HG02571 (cell line): ENCODE measurements around the gene SUSD3.

Experiments
- ATAC-seq: cut with Tn5 transposase; IDR thresholded peaks from one replicate; pipeline ENCODE4 v1.9.1; 2021; ENCODE audit warnings: mild to moderate bottlenecking, moderate library complexity; ENCODE audit not compliant: unreplicated experiment

SUSD3 gene

DNA sequence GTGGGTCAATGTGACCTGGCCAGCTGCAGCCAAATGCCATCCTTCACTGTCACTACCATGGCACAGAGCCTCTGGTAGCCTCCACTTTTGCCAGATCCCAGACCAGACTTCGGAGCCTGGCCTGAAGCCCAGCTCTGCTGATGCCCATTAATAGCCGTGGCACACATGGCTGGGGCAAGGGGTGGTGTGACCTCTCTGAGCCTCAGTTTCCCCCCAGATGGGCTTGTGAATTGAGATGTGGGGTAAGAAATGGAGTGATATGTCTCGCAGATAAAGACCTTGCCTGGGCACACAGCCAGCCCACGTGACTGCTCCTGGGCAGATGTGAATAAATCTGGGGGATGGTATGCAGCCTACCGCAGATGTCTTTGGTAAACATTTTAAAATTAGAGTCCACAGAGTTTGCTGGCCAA lies 13.9 kb downstream of the SUSD3 start:
- ATAC-seq: no peak

DNA sequence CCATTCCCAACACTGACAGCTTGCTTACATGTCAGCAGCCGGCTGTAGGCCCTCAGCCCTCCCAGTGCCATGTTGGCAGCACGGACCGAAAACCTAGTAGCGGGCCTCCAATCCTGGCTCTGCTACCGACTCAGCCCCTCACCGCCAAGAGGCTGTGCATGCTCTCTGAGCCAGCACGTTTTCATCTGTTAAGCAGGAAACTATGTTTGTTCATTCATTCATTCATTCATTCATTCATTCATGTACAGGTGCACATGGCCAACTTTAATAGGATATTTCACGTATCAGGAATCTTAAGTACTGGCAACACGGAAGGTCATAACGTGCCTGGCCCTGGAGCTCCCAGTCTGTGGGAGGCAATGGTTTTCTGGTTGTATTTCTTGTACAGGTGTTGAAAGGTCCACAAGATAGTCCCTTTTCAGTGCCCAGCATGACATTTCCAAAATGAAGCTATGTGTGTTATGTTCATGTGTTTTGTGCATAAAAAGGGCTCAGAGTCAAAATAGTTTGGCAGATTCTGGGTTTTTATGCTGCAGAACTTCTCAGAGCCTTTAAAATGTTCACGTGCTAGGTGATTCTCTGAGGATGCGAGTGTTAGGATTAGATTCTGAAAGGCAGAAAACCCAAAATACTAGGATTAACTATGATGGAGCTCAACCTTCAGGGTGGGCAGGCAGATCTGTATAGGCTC lies 17.7 kb downstream of the SUSD3 start:
- ATAC-seq: no peak

DNA sequence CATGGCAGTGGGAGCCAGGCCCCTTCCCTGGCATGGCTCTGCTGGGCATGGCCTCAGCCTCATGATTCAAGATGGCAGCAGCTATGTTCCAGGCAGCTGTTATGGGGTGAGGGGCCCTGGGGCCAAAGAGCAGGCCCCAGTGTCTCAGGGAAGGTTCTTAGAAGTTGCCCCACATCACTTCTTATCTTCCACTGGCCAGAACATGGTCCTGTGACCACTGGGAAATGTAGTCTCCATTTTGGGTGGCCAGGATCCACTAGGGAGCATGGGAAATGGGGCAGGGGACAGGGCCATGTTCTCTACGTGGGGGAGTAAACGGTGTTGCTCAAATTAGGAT lies 18.3 kb downstream of the SUSD3 start:
- no peak for ATAC-seq

DNA sequence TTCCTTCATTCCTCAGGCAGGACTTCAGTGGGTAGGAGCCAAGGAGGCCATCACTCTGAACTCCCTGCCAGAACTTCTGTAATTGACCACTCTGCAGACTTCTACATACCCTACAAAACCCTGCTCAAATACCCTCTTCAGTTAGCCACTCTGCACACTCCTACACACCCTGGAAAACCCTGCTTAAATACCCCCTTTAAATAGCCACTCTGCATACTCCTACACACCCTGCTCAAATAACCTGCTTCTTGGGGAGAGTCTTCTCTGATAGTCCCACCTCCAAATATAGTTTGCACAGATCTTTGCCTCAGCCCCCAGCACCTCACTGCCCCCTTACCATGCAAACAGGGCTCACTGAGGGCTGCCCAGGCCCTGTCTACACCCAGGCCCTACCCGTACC lies 18.9 kb downstream of the SUSD3 start:
- ATAC-seq: no peak

DNA sequence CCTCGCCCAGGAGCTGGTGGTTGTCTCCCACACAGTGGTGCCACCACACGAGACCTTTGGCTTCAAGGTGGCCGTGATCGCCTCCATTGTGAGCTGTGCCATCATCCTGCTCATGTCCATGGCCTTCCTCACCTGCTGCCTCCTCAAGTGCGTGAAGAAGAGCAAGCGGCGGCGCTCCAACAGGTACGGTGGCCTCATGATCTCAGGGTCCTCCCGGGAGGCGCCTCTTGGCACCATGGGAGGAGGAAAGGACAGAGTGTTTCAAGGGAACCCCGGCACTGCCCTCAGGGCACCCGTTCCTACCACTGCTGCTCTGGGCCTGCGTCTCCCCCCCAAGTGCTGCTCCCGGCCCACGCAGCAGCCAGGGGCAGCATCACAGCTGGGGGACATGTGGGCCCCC lies 19.3 kb downstream of the SUSD3 start:
- ATAC-seq: no peak

DNA sequence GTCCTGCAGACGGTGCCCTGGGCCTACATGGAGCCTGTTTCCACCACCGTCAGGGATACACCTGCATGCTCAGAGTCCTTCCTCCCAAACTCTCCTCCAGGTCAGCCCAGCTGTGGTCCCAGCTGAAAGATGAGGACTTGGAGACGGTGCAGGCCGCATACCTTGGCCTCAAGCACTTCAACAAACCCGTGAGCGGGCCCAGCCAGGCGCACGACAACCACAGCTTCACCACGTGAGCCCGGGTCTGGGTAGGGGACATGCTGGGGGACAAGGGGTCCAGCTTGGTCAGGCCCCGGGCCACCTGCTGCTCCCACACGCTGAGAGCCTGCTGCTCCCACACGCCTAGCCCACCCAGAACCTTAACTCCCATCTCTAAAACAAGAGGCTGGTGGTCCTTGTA lies 20.9 kb downstream of the SUSD3 start:
- ATAC-seq: no peak

DNA sequence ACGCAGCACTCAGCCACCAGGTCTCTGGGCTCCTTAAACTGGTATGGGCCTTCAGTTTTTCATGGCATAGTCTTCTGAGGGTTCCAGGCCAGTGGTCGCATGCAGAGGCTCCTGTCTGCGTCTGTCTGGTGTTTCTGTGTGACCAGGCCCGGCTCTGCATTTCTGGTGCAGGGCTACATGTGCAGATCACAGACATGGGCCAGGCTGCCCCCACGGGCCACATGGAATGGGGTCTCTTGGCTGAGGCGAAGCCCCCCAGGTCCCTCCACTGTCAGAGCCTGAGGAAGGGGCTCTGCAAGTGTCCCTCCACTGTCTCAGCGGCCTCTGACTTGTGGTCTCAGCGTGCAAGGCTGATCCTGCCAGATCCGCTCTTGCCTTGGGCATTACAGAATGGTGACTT lies 21.9 kb downstream of the SUSD3 start:
- ATAC-seq: no peak

DNA sequence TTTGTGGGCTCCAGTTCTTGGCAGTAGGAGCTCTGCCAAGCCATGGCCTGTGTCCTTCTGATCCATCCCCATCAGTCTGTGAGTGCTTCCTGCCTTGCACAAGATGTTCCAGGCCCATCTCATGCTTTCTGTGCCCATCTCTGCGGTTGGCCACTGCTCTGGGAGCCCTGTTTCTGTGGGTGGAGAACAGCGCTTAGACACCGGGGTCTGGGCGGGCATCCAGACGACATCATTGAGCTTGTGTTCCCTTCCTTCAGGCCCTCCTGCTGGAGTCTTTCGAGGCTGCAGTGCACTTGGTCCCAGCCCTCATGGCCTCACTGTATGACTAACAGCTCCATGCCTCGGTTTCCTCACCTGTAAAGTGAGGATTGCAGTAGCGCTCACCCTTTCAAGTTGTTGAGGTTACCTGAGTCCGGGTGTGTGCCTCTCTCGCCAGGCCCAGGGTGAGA lies 22.6 kb downstream of the SUSD3 start:
- no peak for ATAC-seq

DNA sequence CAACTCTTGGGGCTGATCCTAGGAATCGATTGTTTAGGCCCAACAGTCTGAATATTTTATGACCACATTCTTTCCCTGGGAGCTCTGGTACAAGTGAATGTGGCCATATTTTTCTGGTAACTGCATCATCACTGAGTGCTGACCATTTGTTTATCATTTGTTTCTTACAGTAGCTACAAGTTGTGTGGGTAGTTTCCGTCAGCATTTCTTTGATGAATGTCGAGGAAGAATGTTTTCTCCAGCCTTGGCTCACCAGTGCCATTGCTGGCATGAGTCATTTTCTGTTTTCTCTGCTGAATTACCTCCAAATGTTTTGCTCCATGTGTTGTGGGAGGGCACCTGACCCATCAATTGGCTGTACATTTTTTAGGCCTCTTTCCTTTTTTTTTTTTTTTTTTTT lies 23.4 kb downstream of the SUSD3 start:
- ATAC-seq: no peak

DNA sequence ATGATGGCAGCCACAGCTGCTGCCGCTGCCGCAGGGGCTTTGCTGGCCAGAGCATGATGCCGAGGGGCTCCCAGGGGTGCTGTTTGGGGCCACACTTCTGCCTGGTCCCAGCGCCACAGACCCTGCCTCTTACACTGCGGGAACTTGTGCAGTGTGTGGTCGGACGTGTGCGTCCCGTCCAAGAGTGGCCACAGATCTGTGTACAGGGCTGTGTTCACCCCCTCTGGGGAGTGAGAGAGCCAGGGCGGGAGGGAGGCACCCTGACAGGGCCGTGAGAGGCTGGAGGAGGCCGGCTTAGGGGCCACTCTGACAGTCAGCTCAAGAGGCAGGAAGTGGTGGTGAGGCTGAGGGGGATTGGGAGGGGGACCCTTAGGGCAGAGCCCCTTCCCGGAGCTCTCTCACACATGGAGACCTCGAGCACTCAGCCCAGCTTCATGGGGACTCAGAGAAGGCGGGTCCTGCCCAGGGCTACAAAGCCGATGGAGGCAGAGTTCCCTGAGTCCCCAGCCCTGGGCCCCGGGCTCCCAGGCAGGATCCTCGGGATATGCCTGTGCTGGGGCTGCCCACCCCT lies 24.4 kb downstream of the SUSD3 start:
- ATAC-seq: no peak

DNA sequence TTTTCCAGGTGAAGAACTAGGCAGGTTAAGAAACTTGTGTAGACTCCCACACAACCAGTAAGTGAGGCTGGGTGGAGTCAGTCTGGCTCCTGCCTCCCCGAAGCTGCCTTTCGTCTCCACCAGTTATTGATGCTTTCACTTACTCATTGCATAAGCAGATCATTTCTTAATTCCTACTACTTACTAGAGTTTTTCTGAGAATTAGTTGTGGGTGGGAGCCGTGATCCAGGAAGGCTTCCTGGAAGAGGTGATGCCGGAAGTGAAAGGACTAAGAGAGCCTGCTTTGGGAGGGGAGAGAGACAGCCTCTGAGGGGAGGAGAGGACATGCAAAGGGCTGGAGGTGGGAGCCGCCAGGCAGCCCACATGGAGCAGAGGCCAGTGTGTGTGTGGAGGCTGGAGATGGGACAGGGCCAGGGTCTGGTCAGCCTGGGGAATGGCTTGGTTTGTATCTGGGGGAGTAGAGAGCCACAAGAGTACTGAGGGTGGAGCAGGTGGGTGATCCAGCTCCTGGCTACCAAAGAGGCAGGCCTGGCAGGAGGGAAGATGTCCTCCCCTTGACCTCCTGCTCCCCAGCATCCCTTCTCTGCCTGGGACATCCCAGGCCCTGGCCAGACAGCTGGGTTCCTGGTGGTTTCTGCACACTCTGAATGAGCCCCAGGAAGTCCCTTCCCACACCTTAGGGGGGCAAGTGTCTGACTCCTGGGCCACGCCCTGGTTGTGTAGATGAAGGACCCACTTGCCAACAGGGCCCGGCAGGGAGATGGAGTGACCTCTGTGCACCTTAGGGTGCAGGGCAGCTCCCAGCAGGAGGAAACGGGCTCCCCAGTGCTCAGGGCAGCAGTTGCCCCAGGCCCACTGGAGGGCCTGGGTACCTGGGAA lies 25.3 kb downstream of the SUSD3 start:
- ATAC-seq: no peak

DNA sequence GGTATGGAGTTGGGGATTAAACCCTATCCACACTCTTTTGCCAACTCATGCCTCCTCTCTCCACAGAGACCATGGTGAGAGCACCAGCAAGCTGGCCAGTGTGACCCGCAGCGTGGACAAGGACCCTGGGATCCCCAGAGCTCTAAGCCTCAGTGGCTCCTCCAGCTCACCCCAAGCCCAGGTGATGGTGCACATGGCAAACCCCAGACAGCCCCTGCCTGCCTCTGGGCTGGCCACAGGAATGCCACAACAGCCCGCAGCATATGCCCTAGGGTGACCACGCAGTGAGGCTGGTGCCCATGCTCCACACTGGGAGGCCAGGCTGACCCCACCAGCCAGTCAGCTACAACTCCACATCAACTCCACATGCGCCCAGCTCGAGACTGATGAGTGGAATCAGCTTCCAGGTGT lies 26.0 kb downstream of the SUSD3 start:
- no peak for ATAC-seq

DNA sequence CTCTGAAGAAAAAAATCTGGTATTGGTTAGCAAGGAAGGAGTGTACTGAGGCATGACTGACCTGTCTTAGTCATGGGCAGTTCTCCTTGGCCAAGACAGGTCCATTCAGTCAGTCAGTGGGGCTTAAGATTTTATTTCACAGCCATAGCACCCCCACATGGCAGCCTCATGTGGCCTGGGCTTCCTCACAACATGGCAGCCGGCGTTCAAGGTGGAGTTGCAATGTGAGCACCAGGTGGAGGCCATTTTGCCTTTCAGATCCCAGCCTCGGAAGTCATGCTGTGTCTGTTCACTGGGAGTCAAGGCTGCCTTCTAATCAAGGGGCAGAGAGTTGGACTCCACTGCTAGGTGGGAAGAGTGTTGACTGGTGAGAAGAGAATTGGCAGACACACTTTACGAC lies 27.2 kb downstream of the SUSD3 start:
- no peak for ATAC-seq

DNA sequence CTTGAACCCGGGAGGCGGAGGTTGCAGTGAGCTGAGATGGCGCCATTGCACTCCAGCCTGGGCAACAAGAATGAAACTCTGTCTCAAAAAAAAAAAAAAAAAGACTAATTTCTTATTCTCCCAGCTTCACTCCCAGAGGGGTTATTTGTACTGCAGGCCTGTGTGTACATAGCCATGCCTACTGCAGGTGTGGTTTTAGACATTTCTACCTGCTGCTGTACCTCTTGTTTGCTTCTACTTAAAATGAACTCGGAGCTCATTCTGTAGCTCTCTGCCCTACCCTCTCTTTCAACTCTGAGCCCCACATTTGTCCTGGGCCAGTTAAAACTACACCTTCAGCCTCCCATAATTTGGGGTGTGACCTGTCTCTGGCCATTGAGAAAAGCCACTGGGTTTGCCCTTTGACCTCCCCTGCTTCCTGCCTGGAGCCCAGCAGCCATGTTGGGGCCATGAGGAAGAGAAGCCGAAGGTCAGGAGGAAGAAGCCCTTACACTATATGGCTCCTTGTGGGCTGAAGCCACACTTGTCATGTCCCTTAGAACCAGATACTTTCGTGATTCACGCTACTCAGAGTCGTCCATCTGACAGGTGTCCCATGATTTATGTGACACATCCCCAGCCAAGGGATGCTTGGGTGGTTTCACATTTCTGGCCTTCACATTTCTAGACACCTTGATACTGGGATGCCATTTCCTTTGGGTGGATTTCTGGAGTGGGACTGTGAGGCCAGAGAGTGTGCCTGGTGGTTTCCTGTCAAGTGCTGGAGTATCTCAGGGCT lies 28.1 kb downstream of the SUSD3 start:
- ATAC-seq: no peak

DNA sequence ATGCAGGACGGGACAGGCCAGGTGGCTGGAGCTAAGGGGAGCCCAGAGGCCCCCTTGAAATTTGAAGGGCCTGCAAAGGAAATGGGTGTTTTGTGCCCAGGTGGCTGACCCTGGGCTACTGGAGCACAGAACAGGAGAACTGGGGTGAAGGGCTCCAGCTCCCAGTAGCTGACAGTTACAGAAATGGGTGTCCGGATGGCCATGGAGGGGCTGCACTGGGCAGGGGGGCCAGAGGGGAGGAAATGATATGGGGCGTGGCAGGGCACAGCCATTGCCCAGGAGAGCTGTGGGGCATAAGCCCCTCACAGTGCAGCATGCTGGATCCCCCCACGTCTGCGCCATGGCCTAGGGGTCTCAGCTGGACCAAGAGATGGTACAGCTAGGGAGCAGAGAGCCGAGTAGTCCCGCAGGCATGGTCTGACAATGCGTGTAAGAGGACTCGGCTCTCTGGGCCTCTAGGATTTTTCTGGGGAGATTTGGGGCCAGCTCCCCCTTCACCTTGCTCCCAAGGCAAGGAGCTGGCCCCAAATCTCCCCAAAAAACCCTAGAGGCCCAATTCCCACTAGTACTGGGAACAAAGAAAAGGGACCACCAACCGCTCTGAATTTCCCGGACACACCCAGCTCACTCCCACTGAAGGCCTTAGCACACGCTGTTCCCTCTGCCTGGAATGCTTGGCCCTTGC lies 29.6 kb downstream of the SUSD3 start:
- ATAC-seq: no peak

DNA sequence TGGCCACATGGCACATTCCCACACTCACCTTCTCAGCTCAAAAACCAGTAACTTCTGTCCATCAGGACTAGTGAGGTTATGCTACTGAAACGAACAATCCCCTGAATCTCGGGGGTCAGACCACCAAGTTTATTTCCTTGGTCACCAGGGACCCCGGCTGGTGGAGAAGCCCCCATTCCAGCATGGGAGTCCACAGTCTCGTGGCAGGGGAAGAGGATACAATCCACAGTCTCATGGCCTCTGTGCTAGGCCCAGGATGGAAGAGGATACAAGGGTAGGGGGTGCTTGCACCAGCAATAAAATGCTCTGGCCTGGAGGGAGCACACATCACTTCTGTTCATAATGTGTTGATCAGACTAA lies 30.1 kb downstream of the SUSD3 start:
- ATAC-seq: no peak

DNA sequence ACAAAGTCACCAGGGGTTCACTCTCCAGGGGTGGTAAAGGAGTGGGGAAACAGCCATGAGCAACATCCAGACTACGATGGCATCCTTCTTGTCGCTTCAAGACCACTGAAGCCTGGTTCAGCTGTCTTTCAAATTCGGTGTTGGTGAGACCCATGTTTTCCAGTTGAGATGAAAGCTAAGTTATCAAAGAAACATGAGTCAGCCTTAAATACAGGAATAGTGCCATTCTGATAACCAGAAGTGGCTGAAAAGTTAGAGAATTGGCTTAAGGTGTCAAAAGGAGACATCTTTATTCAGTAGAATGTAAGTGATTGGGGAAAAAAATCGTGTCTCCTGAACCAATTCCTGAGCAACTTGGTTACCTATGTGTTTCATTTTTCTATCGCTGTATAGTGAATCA lies 30.5 kb downstream of the SUSD3 start:
- ATAC-seq: no peak

DNA sequence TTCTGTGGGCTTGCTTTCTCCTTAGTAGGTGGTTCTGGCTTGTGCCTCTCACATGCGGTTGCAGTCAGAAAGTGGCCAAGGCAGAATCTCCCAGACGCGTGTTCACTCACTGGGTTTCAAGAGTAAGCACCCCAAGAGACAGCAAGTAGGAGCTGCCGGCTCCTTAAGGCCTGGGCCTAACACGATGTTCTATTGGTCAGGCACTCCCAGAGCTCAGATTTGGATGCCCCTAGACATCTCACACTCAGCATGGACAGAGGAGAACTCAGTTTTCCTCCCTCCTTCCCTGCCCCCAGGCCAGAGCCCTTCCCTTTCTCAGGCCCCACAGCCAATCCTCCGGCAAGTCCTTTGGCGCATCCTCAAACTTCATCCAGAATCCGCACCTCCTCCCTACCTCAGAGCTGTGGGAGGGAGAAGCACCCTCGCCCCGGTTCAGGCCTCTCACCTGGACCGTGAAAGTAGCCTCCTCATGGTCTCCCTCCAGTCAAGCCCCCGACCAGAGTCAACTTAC lies 31.0 kb downstream of the SUSD3 start:
- ATAC-seq: no peak

DNA sequence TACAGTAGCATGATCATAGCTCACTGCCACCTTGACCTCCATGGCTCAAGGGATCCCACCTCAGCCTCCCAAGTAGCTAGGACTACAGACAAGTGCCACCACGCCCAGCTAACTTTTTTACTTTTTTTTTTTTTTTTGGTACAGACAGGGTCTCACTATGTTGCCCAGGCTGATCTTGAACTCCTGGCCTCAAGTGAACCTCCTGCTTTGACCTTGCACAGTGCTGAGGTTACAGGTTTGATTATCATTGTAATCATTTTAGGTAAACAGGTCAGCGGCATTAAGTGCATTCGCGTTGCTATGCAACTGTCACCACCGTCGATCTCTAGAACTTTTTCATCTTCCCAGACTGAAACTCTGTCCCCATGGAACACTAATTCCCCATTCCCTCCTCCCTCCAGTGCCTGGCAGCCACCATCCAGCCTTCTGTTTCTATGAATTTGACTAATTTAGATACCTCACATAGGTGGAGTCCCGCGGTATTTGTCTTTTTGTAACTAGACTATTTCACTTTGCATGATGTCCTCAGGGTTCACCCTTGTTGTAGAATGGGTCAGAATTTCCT lies 31.7 kb downstream of the SUSD3 start:
- ATAC-seq: no peak

DNA sequence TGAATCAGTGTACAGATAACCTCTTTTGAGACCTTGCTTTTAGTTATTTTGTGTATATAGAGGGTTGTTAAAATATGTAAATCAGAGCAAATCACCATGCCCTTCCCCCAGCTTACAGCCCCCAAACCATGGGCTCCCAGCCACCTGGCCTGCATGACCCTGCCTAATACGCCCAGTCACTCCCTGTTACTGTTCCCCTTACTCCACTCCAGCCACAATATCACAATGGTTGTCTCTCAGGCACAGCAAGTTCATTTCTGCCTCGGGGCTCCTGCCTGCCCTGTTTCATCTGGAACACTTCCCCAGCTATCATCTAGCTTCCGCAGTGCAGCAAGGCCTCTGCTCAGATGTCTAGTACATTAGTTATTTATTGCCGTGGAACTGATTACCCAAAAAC lies 32.6 kb downstream of the SUSD3 start:
- ATAC-seq: no peak
